ENCODE data around the gene IRF2BP1.
A peak's percentile ranks its signal among the peaks of the same experiment; 100 is the strongest.

Gene IRF2BP1

GRCh38 chr19:45885556-45886426 is at the start of gene IRF2BP1 (continued):
- 0 out of 2 replicates have a peak, but pooled peaks have one; percentile 2 for TF ChIP-seq ZNF398 (tag by site-specific recombination; IDR thresholded peaks at IDR 0.05)
- peak; percentile 21; the same call in 1 of the 2 replicates for TF ChIP-seq ZNF449 (tag by site-specific recombination; IDR thresholded peaks at IDR 0.05)

- Histone ChIP-seq H3K36me3 (ENCODE audit: control insufficient read depth in 2 of 2, insufficient read depth in 1 of 2, low read length in 2 of 2) (no peaks in the 10 kb centered on the region), H3K4me3 (ENCODE audit: low read depth, low read length) (no peak overlapping the region), H3K4me1 (ENCODE audit: control insufficient read depth, insufficient read depth, low read length) (no peaks in the 10 kb centered on the region), H3K9me3 (ENCODE audit: control insufficient read depth, insufficient read depth, low read depth, low read length) (no peaks in the 10 kb centered on the region), H3K27ac (ENCODE audit: extremely low read depth, low read depth, low read length) (no peak overlapping the region)
- ChIA-PET POLR2A (no interaction called here), CTCF (no interaction called here)
- no peak for TF ChIP-seq ZNF473 (tag by site-specific recombination; IDR thresholded peaks at IDR 0.05)
- TF ChIP-seq ELK4 (IDR thresholded peaks at IDR 0.05; ENCODE audit: borderline replicate concordance, low read depth, low read length): no peak
- no peak for TF ChIP-seq ZEB2 (tag by site-specific recombination; IDR thresholded peaks at IDR 0.05)
- TF ChIP-seq ZNF10 (tag by site-specific recombination; IDR thresholded peaks at IDR 0.05): no peak
- TF ChIP-seq HOXC10 (CRISPR knock-in tag; IDR thresholded peaks at IDR 0.05): no peak
- TF ChIP-seq TRIM28 (IDR thresholded peaks at IDR 0.05; ENCODE audit: borderline replicate concordance, low read length): no peak
- TF ChIP-seq ZNF843 (tag by site-specific recombination; IDR thresholded peaks at IDR 0.05): no peak
- TF ChIP-seq ZNF23 (tag by site-specific recombination; IDR thresholded peaks at IDR 0.05; ENCODE audit: borderline replicate concordance): no peak
- no peak for TF ChIP-seq ZNF747 (tag by site-specific recombination; IDR thresholded peaks at IDR 0.05)
- TF ChIP-seq BCL11A (tag by site-specific recombination; IDR thresholded peaks at IDR 0.05; ENCODE audit: low read depth): no peak
- no peak for TF ChIP-seq ZBTB8A (tag by site-specific recombination; IDR thresholded peaks at IDR 0.05)
- no peak for TF ChIP-seq AEBP2 (tag by site-specific recombination; IDR thresholded peaks at IDR 0.05; ENCODE audit: borderline replicate concordance)
- TF ChIP-seq ZNF184 (tag by site-specific recombination; IDR thresholded peaks at IDR 0.05): no peak
Measured at GRCh38 chr19:45935267-45935666, 49.3 kb upstream of the IRF2BP1 start.

GRCh38 chr19:45934551-45935230 is 48.8 kb upstream of the IRF2BP1 start:
- Histone ChIP-seq H3K36me3 (ENCODE audit: control insufficient read depth in 2 of 2, insufficient read depth in 1 of 2, low read length in 2 of 2) (no peaks in the 10 kb centered on the region; a peak in 1 of 3 replicates), H3K4me3 (ENCODE audit: low read depth, low read length) (no peak overlapping the region), H3K4me1 (ENCODE audit: control insufficient read depth, insufficient read depth, low read length) (no peaks in the 10 kb centered on the region), H3K9me3 (ENCODE audit: control insufficient read depth, insufficient read depth, low read depth, low read length) (no peaks in the 10 kb centered on the region), H3K27ac (ENCODE audit: extremely low read depth, low read depth, low read length) (no peak overlapping the region)
- TF ChIP-seq ZNF280C (tag by site-specific recombination; IDR thresholded peaks at IDR 0.05): no peak
- TF ChIP-seq ZNF521 (tag by site-specific recombination; IDR thresholded peaks at IDR 0.05): no peak
- TF ChIP-seq EGR2 (tag by site-specific recombination; IDR thresholded peaks at IDR 0.05; ENCODE audit: low read depth): 0 out of 2 replicates have a peak, but pooled peaks have one; percentile 7
- TF ChIP-seq ZFHX2 (tag by site-specific recombination; conservative IDR thresholded peaks at IDR 0.05): peak; percentile 28; the same call in 1 of the 2 replicates
- no peak for TF ChIP-seq ZNF664 (tag by site-specific recombination; IDR thresholded peaks at IDR 0.05)
- no peak for TF ChIP-seq WT1 (tag by site-specific recombination; IDR thresholded peaks at IDR 0.05)
- no peak for TF ChIP-seq ZNF175 (tag by site-specific recombination; IDR thresholded peaks at IDR 0.05)
- no peak for TF ChIP-seq HOXD13 (CRISPR knock-in tag; IDR thresholded peaks at IDR 0.05; ENCODE audit: borderline replicate concordance)
- no peak for TF ChIP-seq ZFP41 (tag by site-specific recombination; IDR thresholded peaks at IDR 0.05; ENCODE audit: borderline replicate concordance)
- no peak for TF ChIP-seq RBAK (tag by site-specific recombination; IDR thresholded peaks at IDR 0.05)
- ChIA-PET POLR2A (no interaction called here), CTCF (no interaction called here)

Data from HEK293 (cell line).